ENCODE data around the gene NTRK3.

Gene NTRK3

DNA sequence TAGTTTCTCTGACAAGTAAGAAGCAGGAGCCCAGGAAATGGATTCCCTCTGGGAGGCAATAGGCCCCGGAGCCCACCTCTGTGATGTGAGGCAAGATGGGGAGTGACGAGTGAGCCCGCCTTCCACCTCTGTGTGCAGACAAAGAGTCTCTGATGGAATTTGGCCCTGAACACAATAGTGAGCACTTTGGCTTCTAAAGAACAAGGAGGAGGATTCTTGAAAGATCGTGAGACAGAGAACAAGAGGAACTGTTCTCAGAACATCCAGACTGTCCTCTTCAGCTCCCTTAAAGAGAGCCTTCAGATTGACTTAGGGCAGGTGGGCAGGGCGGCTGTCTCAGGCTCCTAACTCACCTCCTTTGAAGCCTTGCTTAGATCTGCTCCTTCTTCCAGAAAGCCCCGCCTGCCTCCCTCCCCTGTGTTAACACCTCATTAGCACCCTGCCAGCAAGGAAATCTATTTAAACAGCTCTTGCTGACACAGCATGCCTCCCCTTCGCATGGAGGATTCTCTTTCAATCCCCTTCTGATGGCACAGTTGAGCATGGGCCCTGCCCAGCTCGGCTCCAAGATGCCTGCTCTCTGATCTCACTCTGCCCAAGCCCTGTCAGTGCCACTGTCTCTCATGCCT lies 430.3 kb downstream of the NTRK3 start:
- H3K79me2 ChIP-seq (ENCODE audit: insufficient read depth, low read length) = no peaks in the 10 kb centered on the region
- no peak for TF ChIP-seq CTCF (IDR thresholded peaks at IDR 0.05; ENCODE audit: borderline replicate concordance, extremely low read depth, low read length, poor library complexity, severe bottlenecking)
- TF ChIP-seq EZH2 (IDR thresholded peaks at IDR 0.05; ENCODE audit: borderline replicate concordance, low read depth, low read length, severe bottlenecking) = no peak
- H3K4me3 ChIP-seq (ENCODE audit: low read depth in 1 of 2, low read length in 2 of 2) = no peak overlapping the region
- H3K27ac ChIP-seq (ENCODE audit: low read length) = no peak overlapping the region
- H3K9ac ChIP-seq (ENCODE audit: low read depth, low read length) = no peak overlapping the region
- no peak overlapping the region for H3K4me2 ChIP-seq (ENCODE audit: insufficient read depth, low read length)
- H3K27me3 ChIP-seq (ENCODE audit: insufficient read depth, low read length, poor library complexity) = peaks cover 2% of the 10 kb centered on the region
- H3K9me3 ChIP-seq (ENCODE audit: insufficient read depth, low read length, severe bottlenecking) = no peaks in the 10 kb centered on the region
- H3K4me1 ChIP-seq (ENCODE audit: insufficient read depth, low read length) = no peaks in the 10 kb centered on the region
- ATAC-seq (ENCODE audit: insufficient read depth, low read depth) = no peak
- H4K20me1 ChIP-seq (ENCODE audit: insufficient read depth, low read length) = no peaks in the 10 kb centered on the region
- no peak for DNase-seq
- H3K36me3 ChIP-seq (ENCODE audit: insufficient read depth, low read length) = no peaks in the 10 kb centered on the region
- H2AFZ ChIP-seq (ENCODE audit: low read depth, low read length) = no peak overlapping the region

DNA sequence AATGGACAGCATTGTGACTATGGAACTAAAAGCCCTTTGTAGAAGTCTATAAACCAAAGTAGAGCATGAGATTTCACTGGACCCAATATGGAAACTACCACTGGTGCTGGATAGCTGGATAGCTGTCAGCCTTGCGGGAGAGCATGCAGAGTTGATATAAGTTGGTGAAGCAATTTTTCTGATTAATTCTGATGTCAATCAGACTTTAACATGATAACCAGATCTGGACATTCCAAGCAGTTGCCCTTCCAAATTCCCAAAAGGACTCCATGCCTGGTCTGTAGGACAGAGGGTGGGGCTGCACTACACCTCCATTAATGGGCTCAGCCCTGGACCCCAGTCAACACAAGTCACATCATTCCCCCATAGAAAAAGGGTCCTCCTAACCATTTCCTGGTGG lies 437.8 kb downstream of the NTRK3 start:
- no peaks in the 10 kb centered on the region for H4K20me1 ChIP-seq (ENCODE audit: insufficient read depth, low read length)
- H3K9me3 ChIP-seq (ENCODE audit: insufficient read depth, low read length, severe bottlenecking) = no peaks in the 10 kb centered on the region
- H3K4me1 ChIP-seq (ENCODE audit: insufficient read depth, low read length) = no peaks in the 10 kb centered on the region
- no peak for DNase-seq
- peaks cover 6% of the 10 kb centered on the region for H3K27me3 ChIP-seq (ENCODE audit: insufficient read depth, low read length, poor library complexity)
- no peaks in the 10 kb centered on the region for H3K36me3 ChIP-seq (ENCODE audit: insufficient read depth, low read length)
- H3K4me3 ChIP-seq (ENCODE audit: low read depth in 1 of 2, low read length in 2 of 2) = no peak overlapping the region
- TF ChIP-seq EZH2 (IDR thresholded peaks at IDR 0.05; ENCODE audit: borderline replicate concordance, low read depth, low read length, severe bottlenecking) (no peak), CTCF (IDR thresholded peaks at IDR 0.05; ENCODE audit: borderline replicate concordance, extremely low read depth, low read length, poor library complexity, severe bottlenecking) (no peak)
- H3K9ac ChIP-seq (ENCODE audit: low read depth, low read length) = no peak overlapping the region
- H2AFZ ChIP-seq (ENCODE audit: low read depth, low read length) = no peak overlapping the region
- H3K4me2 ChIP-seq (ENCODE audit: insufficient read depth, low read length) = no peak overlapping the region
- no peak overlapping the region for H3K27ac ChIP-seq (ENCODE audit: low read length)
- ATAC-seq (ENCODE audit: insufficient read depth, low read depth) = no peak
- H3K79me2 ChIP-seq (ENCODE audit: insufficient read depth, low read length) = no peaks in the 10 kb centered on the region

DNA sequence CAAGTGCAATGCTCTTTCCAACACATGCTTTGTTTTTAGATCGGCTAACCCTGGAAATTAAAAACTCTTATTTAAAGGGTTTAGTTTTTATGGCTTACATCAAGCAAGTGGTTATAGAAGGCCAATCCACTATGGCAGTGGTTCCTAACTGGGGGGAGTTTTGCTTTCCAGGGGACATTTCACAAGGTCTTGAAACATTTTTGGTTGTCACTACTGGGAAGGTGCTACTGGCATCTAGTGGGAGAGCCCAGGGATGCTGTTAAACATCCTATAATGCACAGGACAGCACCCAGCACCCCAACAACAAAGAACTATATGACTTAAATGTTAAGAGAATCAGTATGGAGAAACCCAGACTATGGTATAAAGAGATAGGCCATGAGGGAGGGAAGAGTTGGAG lies 439.0 kb downstream of the NTRK3 start:
- Histone ChIP-seq H3K4me2 (ENCODE audit: insufficient read depth, low read length) (no peak overlapping the region), H3K9ac (ENCODE audit: low read depth, low read length) (no peak overlapping the region), H4K20me1 (ENCODE audit: insufficient read depth, low read length) (no peaks in the 10 kb centered on the region), H3K79me2 (ENCODE audit: insufficient read depth, low read length) (no peaks in the 10 kb centered on the region), H2AFZ (ENCODE audit: low read depth, low read length) (no peak overlapping the region), H3K27me3 (ENCODE audit: insufficient read depth, low read length, poor library complexity) (peaks cover 6% of the 10 kb centered on the region), H3K27ac (ENCODE audit: low read length) (no peak overlapping the region), H3K36me3 (ENCODE audit: insufficient read depth, low read length) (no peaks in the 10 kb centered on the region), H3K4me1 (ENCODE audit: insufficient read depth, low read length) (no peaks in the 10 kb centered on the region), H3K9me3 (ENCODE audit: insufficient read depth, low read length, severe bottlenecking) (no peaks in the 10 kb centered on the region), H3K4me3 (ENCODE audit: low read depth in 1 of 2, low read length in 2 of 2) (no peak overlapping the region)
- TF ChIP-seq CTCF (IDR thresholded peaks at IDR 0.05; ENCODE audit: borderline replicate concordance, extremely low read depth, low read length, poor library complexity, severe bottlenecking) = no peak
- no peak for TF ChIP-seq EZH2 (IDR thresholded peaks at IDR 0.05; ENCODE audit: borderline replicate concordance, low read depth, low read length, severe bottlenecking)
- ATAC-seq (ENCODE audit: insufficient read depth, low read depth) (no peak), DNase-seq (no peak)
